HUES64 (cell line): ENCODE results near the gene UBE3C.
A peak's percentile ranks its signal among the peaks of the same experiment; 100 is the strongest.

Experiments used
- H3K27ac ChIP-seq: 2 replicates; pipeline ENCODE4 v1.7.0; 2013; ENCODE audit warnings: low read depth, low read length, inconsistent platforms
- H3K27me3 ChIP-seq: 2 replicates; pipeline ENCODE4 v1.6.1; 2013; ENCODE audit warnings: mild to moderate bottlenecking, low read length; ENCODE audit not compliant: insufficient read depth
- H3K36me3 ChIP-seq: 2 replicates; pipeline ENCODE4 v1.6.1; 2013; ENCODE audit warnings: mild to moderate bottlenecking, low read length; ENCODE audit not compliant: insufficient read depth
- H3K4me1 ChIP-seq: 2 replicates; pipeline ENCODE4 v1.6.1; 2013; ENCODE audit warnings: mild to moderate bottlenecking, low read length, moderate library complexity; ENCODE audit not compliant: insufficient read depth
- H3K4me3 ChIP-seq: 2 replicates; pipeline ENCODE4 v1.5.1; 2013; ENCODE audit warnings: mild to moderate bottlenecking, low read length, moderate library complexity
- H3K9ac ChIP-seq: 2 replicates; pipeline ENCODE4 v1.6.1; 2013; ENCODE audit warnings: mild to moderate bottlenecking, low read depth, low read length
- H3K9me3 ChIP-seq: 2 replicates; pipeline ENCODE4 v1.6.1; 2013; ENCODE audit warnings: low read depth, low read length; ENCODE audit not compliant: insufficient read depth
- WGBS: fragments of 150-250, 120-280 bp; methylation state at CpG from one replicate; pipeline ENCODE4 v1.1.7; 2013; ENCODE audit warnings: missing lambda C conversion rate; 5-methylcytosine and 5-hydroxymethylcytosine counted together

Gene UBE3C

DNA sequence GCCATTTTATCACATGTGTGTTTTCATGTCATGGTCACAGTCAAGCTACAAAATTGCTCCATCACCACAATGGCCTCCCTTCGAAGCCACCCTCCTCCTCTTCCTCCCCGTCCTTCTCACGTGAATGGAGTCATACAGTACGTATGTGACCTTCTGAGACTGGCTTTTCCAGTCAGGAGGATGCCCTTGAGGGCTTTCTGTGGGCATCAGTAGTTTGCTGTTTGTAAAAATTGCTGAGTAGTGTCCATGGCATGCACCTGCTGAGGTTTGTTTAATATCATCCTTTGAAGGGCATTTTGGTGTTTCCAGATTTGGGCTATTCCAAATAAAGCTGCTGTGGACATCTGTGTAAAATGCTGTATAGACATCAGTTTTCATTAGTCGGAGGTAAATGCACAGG is 5.9 kb upstream of the UBE3C start:
- no peak overlapping the region for H3K4me3 ChIP-seq
- 83% methylated on average over 5 of the region's 5 CpGs for WGBS
- H3K27ac ChIP-seq = no peak overlapping the region
- H3K27me3 ChIP-seq = peaks cover 3% of the 10 kb centered on the region
- H3K9me3 ChIP-seq = no peaks in the 10 kb centered on the region
- no peak overlapping the region for H3K9ac ChIP-seq
- no peaks in the 10 kb centered on the region for H3K4me1 ChIP-seq
- no peaks in the 10 kb centered on the region for H3K36me3 ChIP-seq

GRCh38 chr7:157133304-157133703 is 5.4 kb upstream of the UBE3C start:
- Histone ChIP-seq H3K4me3 (no peak overlapping the region), H3K4me1 (no peaks in the 10 kb centered on the region), H3K36me3 (no peaks in the 10 kb centered on the region), H3K9ac (no peak overlapping the region), H3K27ac (no peak overlapping the region), H3K9me3 (no peaks in the 10 kb centered on the region), H3K27me3 (peaks cover 3% of the 10 kb centered on the region)
- WGBS = 96% methylated on average over 2 of the region's 2 CpGs

DNA sequence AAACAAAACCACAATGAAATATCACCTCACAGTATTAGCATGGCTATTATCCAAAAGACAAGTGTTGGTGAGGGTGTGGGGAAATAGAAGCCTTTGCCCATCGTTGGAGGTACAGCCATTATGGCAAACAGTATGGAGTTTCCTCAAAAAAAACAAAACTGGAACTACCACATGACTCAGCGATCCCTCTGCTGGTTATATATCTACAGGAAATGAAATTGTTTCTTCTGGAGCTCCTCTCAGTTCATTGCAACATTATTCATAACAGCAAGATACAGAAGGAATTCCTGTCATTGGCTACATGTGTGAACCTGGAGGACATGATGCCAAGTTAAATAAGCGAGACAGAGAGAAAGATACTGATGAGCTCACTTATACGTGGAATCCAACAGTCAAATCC is 2.4 kb upstream of the UBE3C start:
- WGBS = 83% methylated on average over 3 of the region's 4 CpGs
- Histone ChIP-seq H3K9ac (no peak overlapping the region), H3K27me3 (no peaks in the 10 kb centered on the region), H3K36me3 (peaks cover 14% of the 10 kb centered on the region), H3K4me1 (peaks cover 8% of the 10 kb centered on the region; the same call in 1 of the 2 replicates), H3K4me3 (no peak overlapping the region), H3K9me3 (no peaks in the 10 kb centered on the region), H3K27ac (no peak overlapping the region)

DNA sequence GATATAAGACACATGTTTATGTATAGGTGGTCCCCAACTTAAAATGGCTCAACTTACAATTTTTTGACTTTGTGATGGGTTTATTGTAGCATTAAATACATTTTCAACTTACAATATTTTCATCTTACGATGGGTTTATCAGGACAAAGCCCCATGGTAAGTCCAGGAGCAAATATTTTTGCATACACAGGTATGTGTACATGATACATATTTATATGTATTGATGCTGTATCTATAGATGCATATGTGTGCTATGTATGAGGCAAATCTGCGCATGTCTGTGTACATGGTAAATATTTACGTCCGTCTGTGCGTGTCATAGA is 664 bp upstream of the UBE3C start:
- Histone ChIP-seq H3K9ac (peak overlapping the region; percentile 70), H3K36me3 (peaks cover 28% of the 10 kb centered on the region), H3K4me3 (peak overlapping the region; percentile 46), H3K4me1 (peaks cover 13% of the 10 kb centered on the region; the same call in 1 of the 2 replicates), H3K27ac (peak overlapping the region; percentile 74; the same call in 1 of the 2 replicates), H3K9me3 (no peaks in the 10 kb centered on the region), H3K27me3 (no peaks in the 10 kb centered on the region)
- 22% methylated on average over 4 of the region's 5 CpGs for WGBS

DNA sequence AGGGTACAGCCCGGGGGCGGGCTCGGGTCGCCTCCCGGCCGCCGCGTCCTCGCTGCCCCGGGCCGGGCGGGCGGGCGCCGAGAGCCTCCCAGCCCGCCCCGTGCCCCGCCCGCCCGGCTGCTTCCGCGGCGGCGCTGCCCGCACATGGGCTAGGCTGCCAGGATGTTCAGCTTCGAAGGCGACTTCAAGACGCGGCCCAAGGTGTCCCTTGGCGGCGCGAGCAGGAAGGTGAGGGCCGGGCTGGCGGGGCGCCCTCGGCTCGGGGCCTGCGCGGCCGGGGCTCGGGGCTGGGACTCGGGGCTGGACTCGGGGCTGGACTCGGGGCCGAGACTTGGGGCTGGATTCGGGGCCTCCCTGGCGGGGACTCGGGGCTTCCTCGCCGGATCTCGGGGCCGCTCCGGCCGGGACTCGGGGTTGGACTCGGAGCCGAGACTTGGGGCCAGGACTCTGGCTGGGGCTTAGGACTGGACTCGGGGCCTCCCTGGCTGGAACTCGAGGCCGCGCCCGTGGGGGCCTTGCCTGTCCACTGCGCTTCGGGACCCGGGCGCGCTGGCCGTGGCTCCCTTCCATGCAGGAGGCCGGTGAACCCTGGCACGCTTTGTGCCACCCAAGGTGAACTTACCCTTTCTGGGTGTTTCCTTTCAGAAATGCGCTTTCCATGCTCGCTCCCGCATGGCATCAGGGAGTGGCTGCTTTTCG is 534 bp downstream of the UBE3C start:
- H3K36me3 ChIP-seq = peaks cover 32% of the 10 kb centered on the region
- no peaks in the 10 kb centered on the region for H3K9me3 ChIP-seq
- H3K4me1 ChIP-seq = peaks cover 13% of the 10 kb centered on the region; the same call in 1 of the 2 replicates
- H3K27ac ChIP-seq = peak overlapping the region; percentile 90; the same call in 1 of the 2 replicates
- peak overlapping the region; percentile 92 for H3K9ac ChIP-seq
- H3K27me3 ChIP-seq = no peaks in the 10 kb centered on the region
- peak overlapping the region; percentile 95 for H3K4me3 ChIP-seq
- WGBS = under 1% methylated on average over 74 of the region's 74 CpGs

DNA sequence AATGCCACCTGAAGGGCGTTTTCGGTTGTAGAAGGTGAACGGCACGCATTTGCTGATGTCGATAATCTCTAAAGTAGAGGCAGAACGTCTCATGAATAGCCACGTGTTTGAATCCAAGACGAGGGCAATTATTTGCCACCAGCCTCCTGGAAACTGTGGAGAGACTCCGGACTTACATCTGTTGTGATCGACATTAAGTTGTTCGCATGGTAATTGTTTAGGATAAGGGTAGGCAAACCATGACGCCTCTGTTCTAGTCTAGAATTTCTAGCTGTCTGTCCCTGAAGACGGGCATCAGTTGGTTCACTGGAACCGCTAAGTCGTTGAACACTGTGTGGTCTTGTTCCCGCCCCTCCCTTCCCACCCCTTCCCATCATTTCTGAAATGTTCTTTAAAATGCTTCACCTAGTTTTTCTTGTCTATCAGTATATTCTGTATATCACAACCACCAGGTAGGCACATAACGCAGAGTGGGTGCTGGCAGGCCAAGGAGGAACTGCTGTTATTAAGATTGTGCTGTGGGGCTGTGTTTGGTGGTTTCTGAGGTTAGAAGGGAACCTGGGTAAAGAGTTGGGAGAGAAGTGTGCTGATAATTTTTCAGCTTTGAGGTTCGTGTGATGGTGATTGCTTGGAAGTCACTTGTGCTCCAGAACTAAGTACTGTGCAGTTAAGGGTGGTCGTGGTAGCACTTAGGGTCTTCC is 1.2 kb downstream of the UBE3C start:
- no peaks in the 10 kb centered on the region for H3K9me3 ChIP-seq
- no peaks in the 10 kb centered on the region for H3K27me3 ChIP-seq
- no peak overlapping the region; the same call in 1 of the 2 replicates for H3K27ac ChIP-seq
- peaks cover 13% of the 10 kb centered on the region; the same call in 1 of the 2 replicates for H3K4me1 ChIP-seq
- H3K9ac ChIP-seq = peak overlapping the region; percentile 92
- H3K4me3 ChIP-seq = peak overlapping the region; percentile 95
- peaks cover 32% of the 10 kb centered on the region for H3K36me3 ChIP-seq
- 24% methylated on average over 19 of the region's 19 CpGs for whole genome bisulfite sequencing

DNA sequence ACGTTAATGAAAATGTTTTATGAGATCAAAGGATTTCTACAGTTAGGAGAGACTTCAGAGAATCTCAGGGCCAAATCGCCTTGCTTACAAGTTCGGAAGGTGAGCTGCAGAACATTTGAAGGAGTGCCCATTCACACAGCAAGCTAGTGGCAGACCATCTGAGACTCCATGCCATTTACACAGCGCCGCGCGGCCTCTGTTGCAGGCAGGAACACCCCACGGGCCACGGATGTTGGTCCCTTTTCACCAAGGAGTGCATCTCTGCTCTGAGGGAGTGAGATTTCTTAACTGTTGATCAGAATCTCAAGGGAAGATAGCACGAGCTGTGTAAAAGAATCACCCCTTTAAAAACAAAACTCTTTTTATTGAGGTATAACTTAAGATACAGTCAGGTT is 1.8 kb downstream of the UBE3C start:
- H3K27me3 ChIP-seq = no peaks in the 10 kb centered on the region
- H3K9me3 ChIP-seq = no peaks in the 10 kb centered on the region
- peaks cover 36% of the 10 kb centered on the region for H3K36me3 ChIP-seq
- no peak overlapping the region for H3K27ac ChIP-seq
- H3K9ac ChIP-seq = peak overlapping the region; percentile 92; the same call in 1 of the 2 replicates
- 84% methylated on average over 9 of the region's 10 CpGs for WGBS
- peaks cover 13% of the 10 kb centered on the region; the same call in 1 of the 2 replicates for H3K4me1 ChIP-seq
- peak overlapping the region; percentile 95 for H3K4me3 ChIP-seq

DNA sequence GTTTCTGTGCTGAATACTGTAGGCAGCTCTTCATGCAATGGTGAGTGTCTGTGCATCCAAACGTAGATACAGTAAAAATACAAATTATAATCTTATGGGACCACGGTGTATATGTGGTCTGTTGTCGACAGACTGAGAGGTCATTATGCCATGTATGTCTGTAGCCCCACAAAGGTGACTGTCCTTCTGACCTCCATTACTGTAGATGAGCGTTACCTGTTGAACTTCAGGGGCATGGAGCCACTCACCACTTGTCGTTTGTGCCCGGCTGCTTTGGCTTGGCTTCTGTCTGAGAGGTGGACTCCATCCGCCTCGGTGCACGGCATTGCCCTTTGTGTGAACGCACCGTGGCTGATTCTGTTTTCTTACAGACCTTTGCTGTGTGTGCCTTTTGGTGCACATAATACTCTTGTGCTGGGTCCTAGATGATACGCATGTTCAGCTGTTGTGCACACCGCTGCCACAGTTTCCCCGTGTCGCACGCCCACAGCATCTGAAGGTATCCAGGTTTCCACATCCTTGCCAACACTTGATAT is 2.9 kb downstream of the UBE3C start:
- 96% methylated on average over 16 of the region's 16 CpGs for WGBS
- no peak overlapping the region for H3K4me3 ChIP-seq

GRCh38 chr7:157143788-157144187 is 5.1 kb downstream of the UBE3C start:
- Histone ChIP-seq H3K4me3 (no peak overlapping the region), H3K9me3 (no peaks in the 10 kb centered on the region), H3K36me3 (peaks cover 45% of the 10 kb centered on the region), H3K27ac (no peak overlapping the region), H3K9ac (no peak overlapping the region), H3K27me3 (no peaks in the 10 kb centered on the region), H3K4me1 (peaks cover 16% of the 10 kb centered on the region)
- WGBS = 95% methylated on average over 8 of the region's 8 CpGs

More for the DNA sequence above, 2.9 kb downstream of the UBE3C start:
- H3K4me1 ChIP-seq = peaks cover 13% of the 10 kb centered on the region; the same call in 1 of the 2 replicates
- H3K27ac ChIP-seq = no peak overlapping the region
- no peaks in the 10 kb centered on the region for H3K27me3 ChIP-seq
- peaks cover 41% of the 10 kb centered on the region for H3K36me3 ChIP-seq
- no peaks in the 10 kb centered on the region for H3K9me3 ChIP-seq
- H3K9ac ChIP-seq = no peak overlapping the region

DNA sequence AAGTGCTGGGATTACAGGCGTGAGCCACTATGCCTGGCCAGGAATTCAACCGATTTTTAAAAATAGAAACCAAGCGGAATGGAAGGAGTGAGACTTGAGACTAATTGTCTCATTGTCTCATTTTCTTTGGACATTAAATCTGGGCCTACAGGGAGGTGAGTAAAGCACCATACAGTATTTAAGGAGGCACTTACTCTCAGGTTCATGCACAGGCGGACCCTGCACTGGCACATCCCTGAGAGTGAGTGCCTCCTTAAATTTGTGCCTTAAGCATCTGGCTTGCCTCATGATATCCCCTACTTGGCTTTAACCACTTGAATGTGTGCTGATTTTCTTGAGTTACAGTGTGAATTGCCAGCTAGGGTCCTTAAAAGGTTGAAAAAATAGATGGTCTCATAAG is 10.6 kb downstream of the UBE3C start:
- H3K27me3 ChIP-seq = no peaks in the 10 kb centered on the region
- no peaks in the 10 kb centered on the region for H3K9me3 ChIP-seq
- WGBS = 93% methylated on average over 4 of the region's 4 CpGs
- H3K27ac ChIP-seq = no peak overlapping the region
- H3K36me3 ChIP-seq = peaks cover 22% of the 10 kb centered on the region
- peaks cover 25% of the 10 kb centered on the region for H3K4me1 ChIP-seq
- no peak overlapping the region for H3K9ac ChIP-seq
- H3K4me3 ChIP-seq = no peak overlapping the region

DNA sequence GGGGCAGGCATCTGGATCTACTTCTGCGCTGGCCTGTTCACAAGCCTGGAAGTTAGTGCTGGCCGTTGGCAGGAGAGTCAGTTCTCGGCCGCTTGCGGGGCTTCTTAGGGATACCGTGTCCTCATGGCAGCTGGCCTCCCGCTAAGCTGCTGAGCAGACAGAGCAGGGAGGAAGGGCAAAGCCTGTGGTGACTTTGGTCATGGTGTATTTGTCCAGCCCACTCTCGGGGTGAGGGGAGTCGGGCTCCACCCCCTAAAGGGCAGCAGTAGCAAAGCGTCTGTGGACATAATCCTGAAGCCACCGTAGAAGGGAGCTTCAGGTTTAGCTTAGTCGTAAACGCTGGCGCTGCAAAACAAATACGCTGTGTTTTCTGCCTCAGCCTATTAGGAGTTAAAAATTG is 12.2 kb downstream of the UBE3C start:
- WGBS = 39% methylated on average over 15 of the region's 15 CpGs
- Histone ChIP-seq H3K9ac (no peak overlapping the region), H3K4me1 (peaks cover 25% of the 10 kb centered on the region), H3K27me3 (no peaks in the 10 kb centered on the region), H3K4me3 (no peak overlapping the region), H3K9me3 (no peaks in the 10 kb centered on the region), H3K36me3 (peaks cover 14% of the 10 kb centered on the region), H3K27ac (peak overlapping the region; percentile 9; the same call in 1 of the 2 replicates)
